ENCODE results near the gene MLF2. TPM values are rescaled to one million over a fixed set of nuclear protein-coding genes. Genes with fewer than 3 reads are reported as not detected.
"Not testable (repeated sequence)": the region's sequence is repeated elsewhere in the genome, so short reads cannot be mapped to it uniquely, and the experiment has no call there.

The MLF2 gene
- total RNA-seq, 1 experiment from 2014 or later = 278 TPM

DNA sequence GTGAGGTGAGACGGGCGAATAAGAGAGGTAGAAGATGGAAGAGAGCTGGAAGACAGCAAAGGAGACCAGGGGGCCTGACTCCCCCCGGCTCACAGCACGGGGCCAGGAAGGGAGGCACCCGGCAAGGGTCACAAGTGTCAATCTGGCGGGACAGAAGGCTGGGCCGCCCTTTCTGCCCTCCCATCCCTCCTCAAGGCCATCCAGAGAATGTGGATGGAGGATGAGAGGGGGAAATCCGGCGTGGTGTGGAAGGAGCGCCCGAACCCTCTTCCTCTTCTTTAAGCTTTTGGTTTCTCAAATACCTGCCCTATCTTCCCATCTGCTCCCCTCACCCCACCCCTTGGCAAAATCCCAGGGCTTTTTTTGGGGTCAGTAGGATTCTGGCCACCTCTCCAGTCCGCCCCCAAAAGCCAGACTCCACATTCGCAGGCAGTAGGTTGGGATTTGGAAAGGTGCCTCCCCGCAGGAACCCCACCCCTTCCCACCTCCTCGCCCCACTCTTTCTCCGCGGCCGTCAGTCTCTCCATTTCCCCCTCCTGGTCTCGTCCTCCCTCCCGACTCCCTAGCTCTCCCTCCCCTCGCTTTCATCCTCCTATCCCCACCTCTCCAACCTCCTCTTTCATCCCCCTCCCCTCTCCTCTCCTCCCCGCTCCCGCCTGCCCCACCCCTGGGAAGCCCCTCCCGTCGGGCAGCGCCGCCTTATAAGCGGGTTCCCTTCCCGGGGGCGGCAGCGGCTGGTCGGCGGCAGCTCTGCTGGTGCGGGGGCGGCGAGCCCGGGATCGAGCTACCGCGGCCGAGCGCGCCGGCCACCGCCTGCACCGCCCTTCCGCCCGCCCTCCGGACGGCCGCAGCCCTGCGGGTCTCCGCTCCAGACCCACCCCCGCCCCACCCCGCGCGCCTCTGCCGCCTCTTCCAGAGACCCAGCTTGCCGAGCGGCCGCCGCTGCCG is 13.0 kb upstream of the MLF2 start, which contains the start of gene PTMS:
TSS of gene PTMS (plus strand) at position 730 of the 948 bp plus-strand sequence. CDS start 343 bp downstream, outside the sequence.
- DNase-seq (ENCODE audit: low read depth) = peak; percentile 94

DNA sequence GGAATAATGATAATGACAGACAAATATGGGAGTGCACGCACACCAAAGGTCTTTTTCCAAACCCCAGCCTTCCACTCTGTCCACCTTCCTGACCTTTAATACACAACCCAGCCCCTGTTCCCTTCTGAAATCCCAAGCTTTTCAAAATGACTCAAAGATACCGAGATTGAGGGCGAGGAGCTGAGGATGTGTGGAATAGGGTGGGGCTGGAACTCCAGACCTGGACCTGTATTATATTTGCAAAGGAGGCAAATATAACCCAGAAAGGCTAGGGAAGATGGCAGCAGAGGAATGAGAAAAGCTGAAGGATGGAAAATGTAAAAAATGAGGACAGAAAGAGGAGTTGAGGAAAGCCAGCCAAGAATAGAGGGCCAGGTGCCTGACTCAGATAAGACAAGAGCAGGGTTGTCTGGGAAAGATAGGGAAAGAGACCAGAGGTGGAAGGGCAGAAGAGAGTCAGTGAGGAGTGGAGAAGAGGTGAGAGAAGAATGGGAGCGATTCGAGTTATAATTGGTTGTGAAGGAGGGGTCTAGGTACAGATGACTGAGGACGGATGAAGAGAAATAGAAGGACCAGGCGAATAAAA is 12.2 kb upstream of the MLF2 start:
- DNase-seq (ENCODE audit: low read depth) = peak; percentile 33

DNA sequence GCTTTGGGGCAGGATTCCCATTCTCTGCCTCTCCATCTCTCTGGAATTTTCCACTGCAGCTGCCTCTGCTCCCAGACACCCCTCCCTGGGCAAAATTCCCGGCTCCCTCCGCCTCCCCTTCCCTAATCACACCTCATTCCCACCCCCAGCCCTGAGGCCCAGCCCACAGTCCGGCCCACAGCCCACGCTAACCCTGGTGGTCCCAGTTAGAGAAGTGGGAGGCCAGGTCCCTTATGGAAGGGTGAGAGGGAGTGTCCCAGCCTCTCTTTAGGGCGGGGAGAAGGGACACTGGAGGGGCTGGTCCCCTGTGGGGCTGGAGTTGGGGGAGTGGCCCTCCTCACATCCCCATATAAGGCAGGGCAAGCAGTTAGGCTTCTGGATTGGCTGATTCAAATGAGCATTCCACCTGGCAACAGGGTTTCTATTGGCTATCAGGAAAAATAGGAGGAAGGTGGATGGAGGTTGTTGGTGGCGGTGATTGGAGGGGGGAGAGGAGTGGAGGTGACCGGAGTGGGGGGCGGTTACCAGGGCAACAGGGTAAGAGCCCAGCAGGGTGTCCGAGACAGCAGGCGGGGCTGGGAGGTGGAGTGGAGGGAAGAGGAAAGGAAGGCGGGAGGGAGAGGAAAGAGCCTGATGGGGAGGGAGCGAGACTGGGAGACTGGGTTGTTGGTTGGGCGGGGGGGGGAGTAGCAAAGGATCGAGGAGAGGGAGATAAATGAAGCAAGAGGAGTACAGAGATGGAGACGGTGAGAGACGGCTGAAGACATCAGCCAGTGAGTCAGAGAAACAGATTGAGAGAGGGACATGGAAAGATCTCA is 11.3 kb upstream of the MLF2 start:
- DNase-seq (ENCODE audit: low read depth) = peak; percentile 99

DNA sequence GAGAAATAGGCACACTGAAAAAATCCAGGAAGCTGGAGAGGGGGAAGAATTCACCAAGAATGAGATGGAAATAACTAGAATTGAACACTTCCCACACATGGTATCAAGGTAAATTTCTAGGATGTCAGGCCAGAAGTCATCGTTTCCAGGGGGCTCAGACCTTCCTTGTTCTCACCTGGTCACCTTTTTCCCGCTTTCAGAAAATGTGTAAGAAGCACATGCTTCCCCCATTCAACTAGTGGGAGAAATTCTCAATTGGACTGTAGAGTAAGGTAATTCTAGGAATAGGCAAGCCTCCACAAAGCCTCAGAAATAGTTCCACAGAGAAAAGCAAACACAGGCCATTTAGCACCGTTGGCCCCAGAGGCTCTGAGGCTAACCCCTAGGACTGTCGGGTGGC is 10.4 kb upstream of the MLF2 start:
- DNase-seq (ENCODE audit: low read depth) = no peak

DNA sequence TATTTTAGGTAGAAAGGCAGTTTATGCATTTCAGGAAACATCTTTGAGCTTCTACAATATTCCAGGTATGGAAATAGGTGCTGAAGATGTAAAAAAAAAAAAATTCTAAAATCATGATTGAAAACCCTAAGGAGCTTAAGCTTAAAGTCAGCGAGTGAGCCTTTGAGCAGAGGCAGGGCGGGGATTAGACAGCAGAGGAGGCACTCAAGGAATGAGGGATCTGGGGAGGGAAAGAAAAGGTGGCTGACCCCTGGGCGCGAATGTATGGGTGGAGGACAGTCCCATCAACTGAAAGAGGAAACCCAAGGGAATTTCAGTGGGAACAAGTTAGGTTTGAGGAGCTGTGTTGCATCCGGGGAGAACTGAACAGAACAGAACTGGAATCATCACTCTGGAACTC is 6.8 kb upstream of the MLF2 start:
- DNase-seq (ENCODE audit: low read depth) = no peak

DNA sequence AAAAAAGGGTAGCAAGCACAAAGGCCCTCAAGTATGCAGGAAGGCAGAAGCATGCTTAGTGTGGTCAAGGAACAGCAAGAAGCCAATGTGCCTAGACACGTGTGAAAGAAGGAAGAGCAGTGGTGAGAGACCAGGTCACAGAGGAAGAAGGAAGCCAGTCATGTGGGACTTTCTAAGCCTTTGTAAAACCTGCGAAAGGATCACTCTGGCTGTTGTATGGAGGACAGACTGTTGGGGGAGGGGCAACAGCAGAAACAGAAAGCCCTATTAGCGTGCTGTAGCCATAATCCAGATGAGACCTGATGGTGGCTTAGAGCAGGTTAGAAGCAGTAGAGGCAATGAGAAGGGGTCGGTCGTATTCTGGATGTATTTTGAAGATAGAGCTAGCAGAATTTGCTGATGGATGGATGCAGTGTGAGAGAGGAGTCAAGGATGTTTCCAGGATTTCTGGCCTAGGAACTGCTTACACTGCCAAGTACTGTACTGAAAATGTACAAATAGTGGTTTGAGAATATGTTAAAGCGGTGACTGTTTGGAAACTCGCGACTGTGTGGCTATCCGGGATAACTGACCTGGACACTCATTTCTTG is 5.7 kb upstream of the MLF2 start:
- no peak for DNase-seq (ENCODE audit: low read depth)

DNA sequence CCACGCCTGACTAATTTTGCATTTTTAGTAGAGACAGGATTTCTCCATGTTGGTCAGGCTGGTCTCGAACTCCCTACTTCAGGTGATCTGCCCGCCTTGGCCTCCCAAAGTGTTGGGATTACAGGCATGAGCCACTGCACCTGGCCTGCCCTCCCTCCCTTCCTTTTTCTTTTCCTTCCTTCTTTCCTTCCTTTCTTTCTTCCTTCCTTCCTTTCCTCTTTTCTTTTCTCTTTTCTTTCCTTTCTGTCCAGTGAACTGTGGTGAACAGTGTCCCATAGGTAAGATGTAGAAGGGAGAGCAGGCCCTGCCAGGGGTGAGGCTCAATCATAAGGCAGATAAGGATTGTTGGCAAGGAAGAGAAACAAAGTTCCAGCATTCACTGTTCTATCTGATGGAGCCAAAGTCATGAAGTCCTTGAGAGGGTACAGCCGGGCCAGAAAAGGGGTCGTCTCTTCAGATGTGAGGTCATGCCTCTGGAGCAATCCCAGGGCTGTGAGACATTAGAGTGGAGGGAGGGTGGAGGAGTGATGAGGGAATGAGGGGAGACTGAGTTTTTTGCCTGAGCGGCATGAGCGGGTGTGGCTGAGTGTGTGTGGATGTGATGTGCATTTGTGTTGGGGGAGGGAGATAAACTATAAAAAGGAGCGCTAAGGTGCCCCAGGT is 4.2 kb upstream of the MLF2 start:
- no peak for DNase-seq (ENCODE audit: low read depth)

DNA sequence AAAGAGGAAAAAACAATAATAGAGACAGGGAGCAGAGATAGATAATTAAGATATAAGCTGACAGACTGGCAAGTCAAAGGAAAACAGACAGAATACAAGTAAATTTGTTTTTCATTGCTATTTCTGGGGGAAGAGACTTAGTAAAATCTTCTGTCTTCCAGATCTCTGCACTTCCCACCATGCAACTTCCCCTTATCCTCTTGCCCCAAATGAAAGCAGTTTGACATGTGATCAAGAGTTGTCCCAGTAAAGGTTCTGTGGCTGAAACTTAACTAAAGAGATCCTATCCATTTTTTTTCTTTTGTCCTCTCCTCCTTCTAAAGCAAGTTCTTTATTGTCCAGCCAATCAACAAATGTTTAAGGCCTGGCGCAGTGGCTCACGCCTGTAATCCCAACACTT is 1.5 kb upstream of the MLF2 start:
- DNase-seq (ENCODE audit: low read depth) = no peak

DNA sequence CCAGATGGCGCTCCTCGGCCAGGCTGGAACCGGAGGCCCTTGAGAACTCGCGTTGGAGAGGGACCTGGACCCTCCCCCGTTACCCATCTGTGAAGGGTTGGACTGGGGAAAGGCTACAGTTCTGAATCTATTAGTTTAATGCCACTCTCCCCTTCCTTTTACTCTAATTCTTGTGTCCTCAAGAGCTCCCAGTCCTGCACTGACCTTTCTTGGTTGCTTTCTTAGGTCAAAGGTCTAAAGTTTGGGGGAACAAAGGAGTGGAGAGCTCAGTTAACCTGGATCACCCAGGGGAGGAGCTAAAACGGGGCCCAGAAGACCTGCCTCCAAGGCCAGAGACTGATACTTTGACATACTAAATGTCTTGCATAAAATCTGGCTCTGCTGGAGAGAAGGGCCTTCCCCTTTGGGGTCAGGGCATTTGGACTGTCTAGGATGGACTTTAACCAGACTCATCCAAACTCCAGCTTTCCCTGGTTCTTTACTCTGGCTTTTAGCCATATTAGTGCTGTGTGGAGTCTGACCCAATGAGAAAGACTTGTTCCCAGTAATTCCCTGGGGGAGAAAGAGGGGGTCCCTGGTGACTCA is 923 bp upstream of the MLF2 start:
- no peak for DNase-seq (ENCODE audit: low read depth)

DNA sequence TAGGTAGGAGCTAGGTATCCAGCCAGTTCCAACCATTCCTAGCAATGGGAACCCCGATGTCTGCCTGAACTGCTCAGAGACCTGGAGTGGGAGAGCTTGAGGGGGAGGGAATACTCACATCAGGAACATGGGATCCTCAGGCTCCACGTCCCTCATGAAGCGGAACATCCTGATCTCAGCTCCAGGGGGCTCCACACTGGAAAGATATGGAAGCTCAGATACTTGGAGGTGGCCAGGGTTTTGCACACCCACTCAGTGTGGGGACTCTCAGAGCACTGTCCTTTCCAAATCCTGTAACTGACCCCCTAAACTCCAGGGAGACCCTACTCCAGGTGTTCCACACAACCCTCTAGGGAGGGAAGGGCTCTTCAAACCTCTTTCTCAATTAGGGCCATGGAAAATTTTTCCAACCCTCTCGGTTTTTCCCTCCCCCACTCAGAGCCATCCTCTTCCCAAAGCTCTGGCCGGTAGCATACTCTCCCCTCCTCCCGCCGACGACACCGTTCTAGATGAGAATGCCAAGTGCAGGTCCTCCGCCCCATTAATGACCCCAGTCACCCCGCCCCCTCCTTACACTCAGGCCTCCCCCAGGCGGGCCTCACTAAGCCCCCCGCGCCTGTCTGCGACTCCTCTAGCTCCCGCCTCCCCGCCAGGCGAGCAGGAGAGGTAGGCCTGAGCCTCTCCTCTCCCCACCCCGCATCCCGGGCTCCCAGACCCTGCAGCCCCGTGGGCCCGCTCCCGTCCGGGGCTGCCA is 597 bp downstream of the MLF2 start:
- DNase-seq (ENCODE audit: low read depth) = peak; percentile 39

DNA sequence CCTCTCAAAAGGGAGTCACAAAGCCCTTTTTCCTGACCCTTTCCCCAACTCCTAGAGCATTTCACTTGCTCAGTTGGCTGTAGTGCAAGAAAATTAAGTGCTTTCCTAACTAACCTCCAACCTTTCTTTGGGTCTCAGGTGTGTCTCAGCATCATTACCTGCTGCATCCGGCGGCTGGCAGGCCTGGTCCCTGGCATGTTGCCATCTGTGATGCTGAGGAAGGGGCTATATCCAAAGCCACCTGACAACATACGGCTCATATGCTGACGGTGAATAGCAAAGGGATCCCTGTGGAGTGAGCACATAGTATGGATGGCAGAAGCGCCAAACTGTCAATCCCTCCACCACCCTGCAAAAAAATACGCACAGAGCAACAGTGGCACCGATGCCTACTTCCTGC is 1.2 kb downstream of the MLF2 start:
- DNase-seq (ENCODE audit: low read depth) = no peak

DNA sequence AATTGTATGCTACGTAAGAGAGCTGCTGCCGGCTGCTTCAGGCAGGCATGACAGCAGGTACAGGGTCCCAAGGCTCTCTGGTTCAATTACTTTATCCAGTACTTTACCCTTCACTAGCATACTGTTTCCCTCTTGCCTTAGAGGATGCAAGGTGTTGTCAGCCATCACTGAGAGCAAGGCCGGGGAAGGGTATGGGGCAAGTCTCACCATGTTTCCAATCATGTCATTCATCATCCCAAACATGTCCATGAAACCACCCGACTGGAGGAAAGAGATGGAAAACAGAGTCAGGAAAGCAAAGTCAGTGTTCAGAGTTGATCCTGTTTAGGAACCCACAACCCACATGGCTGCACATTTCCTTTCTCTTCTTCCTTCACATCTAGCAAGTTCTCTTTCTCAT is 2.4 kb downstream of the MLF2 start:
- DNase-seq (ENCODE audit: low read depth) = no peak

DNA sequence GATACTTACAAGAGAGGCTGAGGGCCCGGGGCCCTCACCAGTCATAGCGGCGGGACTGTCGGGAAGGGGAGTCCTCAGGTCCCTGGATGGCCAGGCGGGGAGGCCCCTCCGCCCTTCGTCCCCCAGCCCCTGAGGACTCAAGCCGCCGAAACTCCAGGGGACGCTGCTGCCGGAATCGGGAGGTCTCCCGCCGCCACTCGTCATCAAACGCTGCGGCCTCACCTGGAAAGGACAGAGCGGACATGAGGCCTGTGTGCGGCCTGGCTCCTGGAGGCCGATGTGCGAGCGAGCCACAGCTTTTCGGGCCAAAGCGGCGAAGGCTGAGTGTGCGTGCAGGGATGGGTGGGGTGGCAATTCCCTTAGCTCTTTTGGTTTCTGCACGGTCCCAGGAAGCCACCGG is 4.2 kb downstream of the MLF2 start:
- no peak for DNase-seq (ENCODE audit: low read depth)

DNA sequence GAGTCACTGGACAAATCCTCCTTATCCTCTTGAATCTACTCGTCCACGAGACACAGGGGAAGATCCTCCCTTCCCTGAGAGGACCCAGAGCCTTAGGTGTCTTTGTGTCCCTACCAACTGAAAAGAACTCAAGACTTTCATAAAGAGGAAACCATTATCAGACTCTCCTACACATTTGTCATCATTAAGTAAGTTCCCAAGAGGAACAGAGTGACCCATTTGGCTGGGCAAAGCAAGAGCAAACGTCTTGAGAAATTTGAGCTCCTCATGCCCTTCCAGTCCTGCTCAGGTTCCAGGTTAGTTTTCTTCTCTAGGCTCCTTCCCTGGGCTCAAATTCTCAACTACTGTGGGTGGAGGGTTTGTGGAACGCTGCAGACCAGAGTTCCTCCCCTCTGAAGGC is 5.7 kb downstream of the MLF2 start:
- DNase-seq (ENCODE audit: low read depth) = no peak

DNA sequence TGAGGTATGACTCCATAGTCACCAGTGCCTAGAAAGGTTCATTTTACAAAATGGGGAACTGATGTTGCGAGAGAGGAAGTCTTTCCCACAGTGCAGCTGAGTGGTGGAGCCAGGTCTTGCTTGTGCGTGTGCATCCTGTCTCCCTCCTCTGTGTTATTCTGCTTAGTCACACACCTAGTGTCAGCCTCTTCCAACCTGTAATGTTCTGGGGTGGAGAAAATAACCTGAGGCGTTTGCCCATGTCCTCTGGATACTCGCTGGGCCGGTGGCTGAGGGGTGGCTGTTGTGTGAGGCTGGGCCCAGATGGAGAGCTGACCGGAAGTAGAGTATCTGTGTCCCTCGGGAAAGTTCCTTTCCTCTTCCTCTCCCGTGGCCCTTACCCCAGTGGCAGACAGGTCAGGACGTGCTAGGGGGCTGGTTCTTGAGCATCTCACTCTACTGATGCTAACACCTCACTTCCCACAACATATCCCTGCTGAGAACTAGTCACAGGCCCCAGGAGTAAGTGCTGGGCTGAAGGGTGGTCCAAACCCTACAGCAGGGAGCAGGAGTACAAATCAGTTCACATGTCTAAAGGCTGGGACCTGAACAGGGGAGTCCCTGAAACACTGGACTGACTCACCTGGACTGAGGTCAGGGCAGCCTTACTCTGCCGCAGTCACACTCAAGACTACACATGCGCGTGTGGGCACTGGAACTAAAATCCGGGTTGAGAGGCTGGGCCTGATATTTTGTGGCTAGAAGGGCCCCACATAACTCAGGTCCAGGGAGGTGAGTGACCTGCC is 7.0 kb downstream of the MLF2 start:
- DNase-seq (ENCODE audit: low read depth) = peak; percentile 39

DNA sequence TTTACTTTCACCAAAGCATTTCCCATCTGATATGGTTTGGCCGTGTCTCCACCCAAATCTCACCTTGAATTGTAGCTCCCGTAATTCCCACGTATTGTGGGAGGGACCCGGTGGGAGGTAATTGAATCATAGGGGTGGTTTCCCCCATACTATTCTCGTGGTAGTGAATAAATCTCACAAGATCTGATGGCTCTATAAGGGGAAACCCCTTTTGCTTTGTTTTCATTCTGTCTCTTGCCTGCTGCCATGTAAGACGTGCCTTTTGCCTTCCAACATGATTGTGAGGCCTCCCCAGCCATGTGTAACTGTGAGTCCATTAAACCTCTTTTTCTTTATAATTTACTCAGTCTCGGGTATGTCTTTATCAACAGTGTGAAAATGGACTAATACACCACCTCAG is 9.6 kb downstream of the MLF2 start:
- DNase-seq (ENCODE audit: low read depth) = not testable (repeated sequence)

DNA sequence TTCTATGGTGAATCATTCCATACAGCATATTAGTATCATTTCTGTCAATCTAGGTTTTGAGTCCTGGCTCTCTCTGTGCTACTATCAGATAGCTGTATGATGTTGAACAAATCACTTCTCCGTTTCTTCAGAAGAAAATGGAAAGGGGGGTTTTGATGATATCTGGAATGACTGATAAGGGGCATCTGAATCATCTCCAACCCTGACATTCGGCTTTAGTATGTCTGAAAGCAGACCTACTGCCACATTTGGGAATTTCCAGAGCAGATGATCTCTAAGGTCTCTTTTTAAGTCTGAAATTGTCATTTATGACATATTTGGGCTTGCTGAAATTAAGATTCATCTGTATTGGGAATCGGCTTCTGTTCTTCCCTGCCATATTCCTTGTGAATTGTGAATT is 10.1 kb downstream of the MLF2 start:
- no peak for DNase-seq (ENCODE audit: low read depth)

DNA sequence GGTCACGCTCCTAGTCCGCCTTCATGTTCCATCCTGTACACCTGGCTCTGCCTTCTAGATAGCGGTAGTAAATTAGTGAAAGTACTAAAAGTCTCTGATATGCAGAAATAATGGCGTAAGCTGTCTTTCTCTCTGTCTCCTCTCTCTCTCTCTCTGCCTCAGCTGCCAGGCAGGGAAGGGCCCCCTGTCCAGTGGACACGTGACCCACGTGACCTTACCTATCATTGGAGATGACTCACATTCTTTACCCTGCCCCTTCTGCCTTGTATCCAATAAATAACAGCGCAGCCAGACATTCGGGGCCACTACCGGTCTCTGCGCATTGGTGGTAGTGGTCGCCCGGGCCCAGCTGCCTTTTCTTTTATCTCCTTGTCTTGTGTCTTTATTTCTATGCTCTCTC is 10.9 kb downstream of the MLF2 start:
- not testable (repeated sequence) for DNase-seq (ENCODE audit: low read depth)

DNA sequence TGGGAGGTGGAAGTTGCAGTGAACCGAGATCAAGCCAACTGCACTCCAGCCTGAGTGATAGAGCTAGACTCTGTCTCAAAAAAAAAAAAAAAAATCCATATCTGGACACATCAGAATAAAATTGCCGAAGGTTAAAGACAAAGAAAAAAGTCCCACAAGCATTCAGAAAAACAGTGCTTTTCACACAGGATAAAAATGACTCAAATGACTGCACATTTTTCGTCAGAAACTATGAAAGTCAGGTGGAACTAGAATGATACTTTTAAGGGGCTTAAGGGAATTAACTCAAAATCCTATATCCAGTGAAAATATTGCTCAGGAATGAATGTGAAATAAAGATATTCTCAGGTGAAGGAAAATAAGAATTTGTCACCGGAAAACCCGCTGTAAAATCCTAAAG is 16.2 kb downstream of the MLF2 start:
- DNase-seq (ENCODE audit: low read depth) = no peak

All from M059J (cell line).